ENCODE measurements around the gene MYF6.

DNA sequence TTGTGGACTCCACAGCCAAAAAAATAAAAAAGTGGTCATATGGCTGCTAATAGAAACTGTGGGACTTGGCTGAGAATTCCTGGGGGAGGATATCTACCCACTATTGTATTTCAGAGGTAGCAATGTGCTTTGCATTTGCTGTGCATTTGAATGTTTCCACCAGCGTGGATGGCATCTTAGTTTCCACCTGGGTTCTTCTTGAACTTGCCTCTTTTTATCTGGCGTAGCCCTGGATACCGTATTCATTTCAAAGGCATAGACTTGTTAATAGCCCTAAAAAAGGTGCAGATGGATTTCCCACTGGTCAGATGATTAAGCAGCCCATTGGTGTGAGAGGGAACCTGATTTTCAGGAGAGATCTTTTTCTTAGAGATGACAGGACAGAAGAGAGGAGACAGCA, 7.4 kb downstream of the MYF6 start:
- TF ChIP-seq, protein P1, sequence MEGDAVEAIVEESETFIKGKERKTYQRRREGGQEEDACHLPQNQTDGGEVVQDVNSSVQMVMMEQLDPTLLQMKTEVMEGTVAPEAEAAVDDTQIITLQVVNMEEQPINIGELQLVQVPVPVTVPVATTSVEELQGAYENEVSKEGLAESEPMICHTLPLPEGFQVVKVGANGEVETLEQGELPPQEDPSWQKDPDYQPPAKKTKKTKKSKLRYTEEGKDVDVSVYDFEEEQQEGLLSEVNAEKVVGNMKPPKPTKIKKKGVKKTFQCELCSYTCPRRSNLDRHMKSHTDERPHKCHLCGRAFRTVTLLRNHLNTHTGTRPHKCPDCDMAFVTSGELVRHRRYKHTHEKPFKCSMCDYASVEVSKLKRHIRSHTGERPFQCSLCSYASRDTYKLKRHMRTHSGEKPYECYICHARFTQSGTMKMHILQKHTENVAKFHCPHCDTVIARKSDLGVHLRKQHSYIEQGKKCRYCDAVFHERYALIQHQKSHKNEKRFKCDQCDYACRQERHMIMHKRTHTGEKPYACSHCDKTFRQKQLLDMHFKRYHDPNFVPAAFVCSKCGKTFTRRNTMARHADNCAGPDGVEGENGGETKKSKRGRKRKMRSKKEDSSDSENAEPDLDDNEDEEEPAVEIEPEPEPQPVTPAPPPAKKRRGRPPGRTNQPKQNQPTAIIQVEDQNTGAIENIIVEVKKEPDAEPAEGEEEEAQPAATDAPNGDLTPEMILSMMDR (IDR thresholded peaks at IDR 0.05) = no peak
- no peak for TF ChIP-seq POLR2A (IDR thresholded peaks at IDR 0.05)

Data from body of pancreas (tissue), 4 donors.